Spinal cord (tissue), 10 donors: Measurements from ENCODE around the gene MAP4K2. TPM values are rescaled to one million over a fixed set of nuclear protein-coding genes. Genes with fewer than 3 reads are reported as not detected.
A peak's percentile ranks its signal among the peaks of the same experiment; 100 is the strongest.

Source experiments
- DNase-seq, 6 donors: peaks; one replicate each; pipeline versions ENCODE4 v3.0.0 to v3.0.0-alpha.2; 2013 to 2015; ENCODE audit warnings: low spot score in 6 of 6, low read depth in 4 of 6
- H3K27ac ChIP-seq: one replicate; pipeline ENCODE4 v1.5.1; 2013; ENCODE audit warnings: low read depth, low read length, control low read depth
- H3K27me3 ChIP-seq: one replicate; pipeline ENCODE4 v1.6.1; 2013; ENCODE audit warnings: low read length; ENCODE audit not compliant: control insufficient read depth, insufficient read depth
- H3K36me3 ChIP-seq: one replicate; pipeline ENCODE4 v1.6.1; 2013; ENCODE audit warnings: low read length; ENCODE audit not compliant: control insufficient read depth, insufficient read depth
- H3K4me1 ChIP-seq: one replicate; pipeline ENCODE4 v1.6.1; 2013; ENCODE audit warnings: low read length; ENCODE audit not compliant: control insufficient read depth, insufficient read depth
- H3K4me3 ChIP-seq: one replicate; pipeline ENCODE4 v1.5.1; 2013; ENCODE audit warnings: low read depth, low read length, control low read depth
- H3K9me3 ChIP-seq: one replicate; pipeline ENCODE4 v1.6.1; 2013; ENCODE audit warnings: low read length; ENCODE audit not compliant: control insufficient read depth, insufficient read depth
- WGBS: methylation state at CpG from one replicate; pipeline ENCODE4 v1.1.5; 2013; ENCODE audit warnings: missing lambda C conversion rate; ENCODE audit not compliant: insufficient coverage; 5-methylcytosine and 5-hydroxymethylcytosine counted together
- polyA plus RNA-seq, 2 donors: library from polyadenylated mRNA; unstranded; fragments of 120-200 nt; gene quantifications; one replicate each; pipeline ENCODE4 v1.2.1, GENCODE V29; 2013; ENCODE audit not compliant: insufficient read length in 2 of 2
- total RNA-seq, 2 donors: library from RNA; depleted of rRNA in 1 of 2; stranded (reverse); fragments of 120-200 nt in 1 of 2; fragments of >200 nt in 1 of 2; gene quantifications; one replicate each; pipeline versions ENCODE4 v1.2.3 to v1.2.4, GENCODE V29; 2013 to 2014
- donor health status: healthy.

Gene MAP4K2
- total and polyA plus RNA-seq, 4 donors: 15.3 to 47.7 (median 31.1) TPM

GRCh38 chr11:64770120-64770519 is 32.9 kb downstream of the MAP4K2 start:
- no peaks in the 10 kb centered on the region for H3K9me3 ChIP-seq
- DNase-seq: no peak
- H3K27ac ChIP-seq: no peak overlapping the region
- no peak overlapping the region for H3K4me3 ChIP-seq
- no peaks in the 10 kb centered on the region for H3K27me3 ChIP-seq
- H3K4me1 ChIP-seq: peaks cover 14% of the 10 kb centered on the region
- peaks cover 72% of the 10 kb centered on the region for H3K36me3 ChIP-seq
- WGBS: no CpG with 5 or more reads among the region's 12 CpGs

- Histone ChIP-seq H3K36me3 (peaks cover 73% of the 10 kb centered on the region), H3K27ac (peak overlapping the region; percentile 17), H3K9me3 (no peaks in the 10 kb centered on the region), H3K27me3 (no peaks in the 10 kb centered on the region), H3K4me1 (peaks cover 20% of the 10 kb centered on the region), H3K4me3 (no peak overlapping the region)
- DNase-seq: no peak
- 93% methylated on average over 6 of the region's 6 CpGs for WGBS
These were observed 33.7 kb downstream of the MAP4K2 start for GRCh38 chr11:64769283-64769682.

- Histone ChIP-seq H3K4me3 (no peak overlapping the region), H3K27ac (no peak overlapping the region), H3K27me3 (no peaks in the 10 kb centered on the region), H3K9me3 (no peaks in the 10 kb centered on the region), H3K36me3 (peaks cover 74% of the 10 kb centered on the region), H3K4me1 (peaks cover 30% of the 10 kb centered on the region)
- DNase-seq: no peak
- 91% methylated on average over 5 of the region's 6 CpGs for WGBS
These were observed 34.7 kb downstream of the MAP4K2 start for GRCh38 chr11:64768300-64768694.

GRCh38 chr11:64767344-64768299 is 35.4 kb downstream of the MAP4K2 start:
- peak in 2 of 6 donors; percentile 79 to 86 for DNase-seq
- 62% methylated on average over 14 of the region's 19 CpGs for WGBS
- no peaks in the 10 kb centered on the region for H3K27me3 ChIP-seq
- no peak overlapping the region for H3K27ac ChIP-seq
- H3K36me3 ChIP-seq: peaks cover 76% of the 10 kb centered on the region
- no peaks in the 10 kb centered on the region for H3K9me3 ChIP-seq
- H3K4me1 ChIP-seq: peaks cover 36% of the 10 kb centered on the region
- H3K4me3 ChIP-seq: no peak overlapping the region

GRCh38 chr11:64766881-64767280 is 36.1 kb downstream of the MAP4K2 start:
- Histone ChIP-seq H3K27me3 (no peaks in the 10 kb centered on the region), H3K4me3 (no peak overlapping the region), H3K9me3 (no peaks in the 10 kb centered on the region), H3K4me1 (peaks cover 44% of the 10 kb centered on the region), H3K36me3 (peaks cover 81% of the 10 kb centered on the region), H3K27ac (no peak overlapping the region)
- WGBS: 97% methylated on average over 10 of the region's 11 CpGs
- no peak for DNase-seq

GRCh38 chr11:64765851-64766665 is 37.0 kb downstream of the MAP4K2 start:
- Histone ChIP-seq H3K27ac (no peak overlapping the region), H3K27me3 (no peaks in the 10 kb centered on the region), H3K36me3 (peaks cover 81% of the 10 kb centered on the region), H3K4me3 (no peak overlapping the region), H3K4me1 (peaks cover 52% of the 10 kb centered on the region), H3K9me3 (no peaks in the 10 kb centered on the region)
- 70% methylated on average over 23 of the region's 42 CpGs for WGBS
- DNase-seq: no peak

- WGBS: 73% methylated on average over 18 of the region's 30 CpGs
- H3K4me1 ChIP-seq: peaks cover 59% of the 10 kb centered on the region
- no peaks in the 10 kb centered on the region for H3K9me3 ChIP-seq
- no peak overlapping the region for H3K27ac ChIP-seq
- H3K27me3 ChIP-seq: no peaks in the 10 kb centered on the region
- DNase-seq: peak in 1 of 6 donors; percentile 10
- peaks cover 76% of the 10 kb centered on the region for H3K36me3 ChIP-seq
- H3K4me3 ChIP-seq: no peak overlapping the region
These were observed 37.6 kb downstream of the MAP4K2 start for GRCh38 chr11:64765291-64765850.

- Histone ChIP-seq H3K36me3 (peaks cover 74% of the 10 kb centered on the region), H3K4me1 (peaks cover 65% of the 10 kb centered on the region), H3K4me3 (no peak overlapping the region), H3K27ac (no peak overlapping the region), H3K9me3 (no peaks in the 10 kb centered on the region), H3K27me3 (no peaks in the 10 kb centered on the region)
- DNase-seq: no peak
- WGBS: 80% methylated on average over 5 of the region's 8 CpGs
These were observed 38.3 kb downstream of the MAP4K2 start for GRCh38 chr11:64764753-64765152.

- Histone ChIP-seq H3K4me1 (peaks cover 71% of the 10 kb centered on the region), H3K4me3 (no peak overlapping the region), H3K27me3 (no peaks in the 10 kb centered on the region), H3K27ac (peak overlapping the region; percentile 85), H3K9me3 (no peaks in the 10 kb centered on the region), H3K36me3 (peaks cover 71% of the 10 kb centered on the region)
- DNase-seq: peak in 2 of 6 donors; percentile 39 to 47
- WGBS: 44% methylated on average over 3 of the region's 11 CpGs
These were observed 38.9 kb downstream of the MAP4K2 start for GRCh38 chr11:64764040-64764611.
